ENCODE data around the gene SDK1. TPM values are rescaled to one million over a fixed set of nuclear protein-coding genes. Genes with fewer than 3 reads are reported as not detected.

SDK1 gene
- total RNA-seq, 1 donor from 2014 or later: 37.6 TPM

DNA sequence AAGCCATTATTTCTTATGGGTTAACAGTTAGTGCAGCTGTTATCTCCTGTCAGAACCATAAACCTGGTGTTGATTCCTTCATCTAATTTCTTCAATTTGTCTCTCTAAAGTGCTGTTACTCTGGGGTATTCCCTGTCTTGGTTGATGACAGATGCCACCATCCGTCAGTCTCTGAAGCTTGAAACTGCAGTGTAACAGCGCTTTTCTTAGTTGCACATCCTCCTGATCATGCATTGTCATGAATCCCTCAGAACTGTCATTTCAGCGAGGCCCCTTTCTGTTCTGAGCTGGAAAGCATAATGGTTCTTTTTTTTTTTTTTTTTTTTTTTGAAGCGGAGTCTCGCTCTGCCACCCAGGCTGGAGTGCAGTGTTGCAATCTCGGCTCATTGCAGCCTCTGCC is 193.9 kb downstream of the SDK1 start:
- Mint-ChIP-seq H3K27ac (no peak overlapping the region), H3K36me3 (ENCODE audit: insufficient read depth) (peaks cover 6% of the 10 kb centered on the region), H3K27me3 (no peaks in the 10 kb centered on the region), H3K4me3 (ENCODE audit: low read depth) (no peak overlapping the region), H3K9me3 (ENCODE audit: low read depth) (peaks cover 14% of the 10 kb centered on the region), H3K4me1 (ENCODE audit: low read depth) (peaks cover 13% of the 10 kb centered on the region)
- no peak for DNase-seq (ENCODE audit: low spot score, unreplicated experiment)
- TF ChIP-seq, protein P1, sequence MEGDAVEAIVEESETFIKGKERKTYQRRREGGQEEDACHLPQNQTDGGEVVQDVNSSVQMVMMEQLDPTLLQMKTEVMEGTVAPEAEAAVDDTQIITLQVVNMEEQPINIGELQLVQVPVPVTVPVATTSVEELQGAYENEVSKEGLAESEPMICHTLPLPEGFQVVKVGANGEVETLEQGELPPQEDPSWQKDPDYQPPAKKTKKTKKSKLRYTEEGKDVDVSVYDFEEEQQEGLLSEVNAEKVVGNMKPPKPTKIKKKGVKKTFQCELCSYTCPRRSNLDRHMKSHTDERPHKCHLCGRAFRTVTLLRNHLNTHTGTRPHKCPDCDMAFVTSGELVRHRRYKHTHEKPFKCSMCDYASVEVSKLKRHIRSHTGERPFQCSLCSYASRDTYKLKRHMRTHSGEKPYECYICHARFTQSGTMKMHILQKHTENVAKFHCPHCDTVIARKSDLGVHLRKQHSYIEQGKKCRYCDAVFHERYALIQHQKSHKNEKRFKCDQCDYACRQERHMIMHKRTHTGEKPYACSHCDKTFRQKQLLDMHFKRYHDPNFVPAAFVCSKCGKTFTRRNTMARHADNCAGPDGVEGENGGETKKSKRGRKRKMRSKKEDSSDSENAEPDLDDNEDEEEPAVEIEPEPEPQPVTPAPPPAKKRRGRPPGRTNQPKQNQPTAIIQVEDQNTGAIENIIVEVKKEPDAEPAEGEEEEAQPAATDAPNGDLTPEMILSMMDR (IDR thresholded peaks at IDR 0.05; ENCODE audit: unreplicated experiment): no peak

DNA sequence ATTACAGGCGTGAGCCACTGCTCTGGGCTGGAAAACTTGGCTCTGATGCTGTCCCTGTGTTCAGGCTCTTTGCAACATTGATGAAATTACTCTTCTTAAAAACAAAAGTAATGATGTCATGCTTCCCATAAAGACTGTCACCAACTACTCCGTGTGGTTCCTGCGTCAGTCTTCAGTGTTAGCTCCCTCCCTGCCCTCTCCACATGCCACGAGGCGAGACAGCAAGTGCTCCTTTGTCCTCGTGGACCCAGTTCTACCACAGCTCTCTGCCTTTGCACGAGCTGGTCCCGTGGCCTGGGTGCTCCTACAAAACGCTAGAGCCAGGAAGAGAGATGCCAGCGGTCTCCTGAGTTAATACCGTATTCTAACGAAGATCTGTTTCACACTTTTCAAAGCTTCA is 194.5 kb downstream of the SDK1 start:
- Mint-ChIP-seq H3K36me3 (ENCODE audit: insufficient read depth) (peaks cover 7% of the 10 kb centered on the region), H3K27ac (no peak overlapping the region), H3K27me3 (no peaks in the 10 kb centered on the region), H3K4me1 (ENCODE audit: low read depth) (peaks cover 13% of the 10 kb centered on the region), H3K9me3 (ENCODE audit: low read depth) (peaks cover 20% of the 10 kb centered on the region), H3K4me3 (ENCODE audit: low read depth) (no peak overlapping the region)
- DNase-seq (ENCODE audit: low spot score, unreplicated experiment): no peak
- TF ChIP-seq, protein P1 (IDR thresholded peaks at IDR 0.05; ENCODE audit: unreplicated experiment): no peak

DNA sequence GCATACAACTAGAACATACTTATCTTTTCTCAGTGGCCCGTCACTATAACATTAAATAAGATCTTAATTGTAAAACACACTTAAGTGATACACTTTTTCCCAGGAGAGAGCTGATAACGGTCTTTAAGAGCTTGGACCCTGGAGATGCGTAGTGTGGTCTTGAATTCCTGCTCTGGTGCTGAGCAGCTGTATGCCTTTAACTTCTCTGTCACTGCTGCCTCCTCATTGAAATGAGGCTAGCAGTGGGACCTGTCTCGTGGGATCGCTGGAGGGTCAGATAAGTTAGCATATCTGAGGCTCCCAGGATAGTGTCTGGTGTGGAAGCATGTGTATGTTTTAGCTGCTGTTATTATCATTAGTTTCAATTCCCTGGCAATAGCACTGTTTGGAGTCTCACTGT is 194.9 kb downstream of the SDK1 start:
- TF ChIP-seq, protein P1 (IDR thresholded peaks at IDR 0.05; ENCODE audit: unreplicated experiment): no peak
- peaks cover 10% of the 10 kb centered on the region for H3K36me3 Mint-ChIP-seq (ENCODE audit: insufficient read depth)
- H3K4me1 Mint-ChIP-seq (ENCODE audit: low read depth): peaks cover 13% of the 10 kb centered on the region
- DNase-seq (ENCODE audit: low spot score, unreplicated experiment): no peak
- H3K9me3 Mint-ChIP-seq (ENCODE audit: low read depth): peaks cover 20% of the 10 kb centered on the region
- no peak overlapping the region for H3K27ac Mint-ChIP-seq
- H3K4me3 Mint-ChIP-seq (ENCODE audit: low read depth): no peak overlapping the region
- H3K27me3 Mint-ChIP-seq: no peaks in the 10 kb centered on the region

DNA sequence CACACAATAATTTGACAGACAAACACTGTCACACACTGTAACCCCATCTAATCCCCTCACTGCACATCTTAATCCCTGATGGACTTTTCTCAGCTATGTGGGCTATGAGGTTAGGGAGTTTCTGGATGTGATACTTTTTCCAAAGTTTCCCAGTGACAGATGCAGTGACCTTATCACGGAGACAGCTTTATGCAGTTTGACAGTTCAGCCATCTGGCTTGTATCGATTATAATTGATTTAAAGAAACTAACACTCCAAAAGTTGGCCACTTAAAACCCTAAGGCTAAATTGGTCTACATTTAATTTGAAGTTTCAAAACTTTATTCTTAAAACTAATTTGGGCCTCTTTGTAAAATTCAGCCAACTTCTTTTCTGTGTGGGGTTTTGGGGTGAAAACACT is 196.7 kb downstream of the SDK1 start:
- Mint-ChIP-seq H3K27ac (no peak overlapping the region), H3K27me3 (no peaks in the 10 kb centered on the region), H3K9me3 (ENCODE audit: low read depth) (peaks cover 24% of the 10 kb centered on the region), H3K36me3 (ENCODE audit: insufficient read depth) (peaks cover 14% of the 10 kb centered on the region), H3K4me1 (ENCODE audit: low read depth) (peaks cover 13% of the 10 kb centered on the region), H3K4me3 (ENCODE audit: low read depth) (no peak overlapping the region)
- no peak for DNase-seq (ENCODE audit: low spot score, unreplicated experiment)
- TF ChIP-seq, protein P1 (IDR thresholded peaks at IDR 0.05; ENCODE audit: unreplicated experiment): no peak

DNA sequence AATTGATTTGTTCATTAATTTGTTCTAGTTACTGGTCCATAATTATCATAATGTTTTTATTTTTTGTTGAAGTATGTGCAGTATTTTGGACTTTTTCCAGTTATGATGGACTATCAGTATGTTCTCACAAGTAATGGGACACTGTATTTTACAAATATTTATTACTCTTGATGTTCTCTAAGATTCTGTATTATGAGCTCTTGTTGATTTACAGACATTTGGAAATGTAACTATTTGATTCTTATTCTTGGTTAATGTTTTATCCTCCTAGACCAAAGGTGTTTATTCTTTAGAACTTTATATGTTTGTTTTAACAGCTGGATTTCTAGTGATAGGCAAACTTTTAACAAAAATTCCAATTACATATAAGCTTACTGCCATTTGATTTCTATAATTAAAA is 200.6 kb downstream of the SDK1 start:
- Mint-ChIP-seq H3K36me3 (ENCODE audit: insufficient read depth) (peaks cover 22% of the 10 kb centered on the region), H3K4me3 (ENCODE audit: low read depth) (no peak overlapping the region), H3K27ac (no peak overlapping the region), H3K27me3 (no peaks in the 10 kb centered on the region), H3K4me1 (ENCODE audit: low read depth) (no peaks in the 10 kb centered on the region), H3K9me3 (ENCODE audit: low read depth) (peaks cover 40% of the 10 kb centered on the region)
- TF ChIP-seq, protein P1 (IDR thresholded peaks at IDR 0.05; ENCODE audit: unreplicated experiment): no peak
- no peak for DNase-seq (ENCODE audit: low spot score, unreplicated experiment)
